Stimulated activated CD4-positive, alpha-beta T cell treated with anti-CD3 and anti-CD28 coated beads, Interleukin-15, amount 100 ng/mL, for 48 hours (primary cell): ENCODE measurements around the gene C22orf39.
"Not testable (repeated sequence)": the region's sequence is repeated elsewhere in the genome, so short reads cannot be mapped to it uniquely, and the experiment has no call there.

ENCODE experiments used
- DNase-seq, 2 donors: peaks; one replicate each; pipeline ENCODE4 v3.0.0-alpha.2; 2020; ENCODE audit warnings: low read depth in 2 of 2

Gene C22orf39

GRCh38 chr22:19453718-19454117 lies 6.2 kb upstream of the C22orf39 start:
- no peak for DNase-seq

- no peak for DNase-seq
Measured at GRCh38 chr22:19451570-19451969, 4.1 kb upstream of the C22orf39 start.

GRCh38 chr22:19450363-19451175 lies 3.1 kb upstream of the C22orf39 start:
- no peak for DNase-seq

DNA sequence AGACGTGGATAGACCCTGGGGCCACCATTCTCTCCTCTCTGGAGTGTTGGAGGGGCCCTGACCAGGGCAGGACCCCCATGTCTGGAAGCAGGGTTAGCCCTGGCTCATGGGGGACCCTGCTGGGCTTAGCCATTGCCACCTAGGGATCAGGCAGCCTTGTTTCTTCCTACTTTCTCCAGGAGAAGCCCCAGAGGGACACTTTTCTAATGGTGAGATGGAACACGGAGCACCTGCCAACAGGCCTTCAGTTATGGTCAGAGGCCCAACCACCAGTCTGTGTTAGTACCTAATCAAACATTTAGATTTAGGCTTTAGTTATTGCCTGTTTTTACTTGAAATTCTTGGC lies 1.9 kb upstream of the C22orf39 start:
- DNase-seq, result no peak

DNA sequence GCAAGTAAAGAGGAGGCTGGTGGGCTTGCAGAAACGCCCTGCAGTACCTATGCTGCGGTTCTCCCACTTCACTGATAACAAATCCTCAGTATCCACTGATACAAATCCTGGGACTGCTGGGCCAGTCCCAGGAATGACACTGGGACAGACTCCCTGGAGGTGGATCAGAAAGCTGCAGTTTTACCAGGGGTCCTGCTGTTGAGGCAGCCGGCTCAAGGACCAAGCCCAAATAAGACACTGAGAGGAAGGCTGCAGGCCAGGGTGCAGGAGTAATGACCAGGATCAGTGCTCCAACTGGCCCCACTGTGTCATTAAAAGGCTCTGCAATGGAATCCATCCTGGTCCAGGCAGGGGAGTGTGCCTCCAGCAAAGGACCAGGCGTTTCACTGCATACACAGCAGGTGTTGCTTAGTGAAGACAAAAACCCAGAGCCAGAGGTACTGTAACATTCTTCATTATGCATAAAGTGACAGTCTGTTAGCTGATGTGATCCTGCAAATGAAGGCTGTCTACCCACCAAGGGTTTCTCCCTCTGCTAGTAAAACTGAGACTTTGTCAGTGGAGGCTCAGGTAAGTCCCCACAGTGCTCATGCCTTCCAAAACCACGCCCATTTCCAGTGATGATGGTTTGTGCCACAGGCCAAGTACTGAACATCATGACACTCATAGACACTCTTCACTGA lies 1.4 kb upstream of the C22orf39 start:
- peak; percentile 55 to 65 for DNase-seq

- no peak for DNase-seq
Measured at GRCh38 chr22:19448076-19448607, 631 bp upstream of the C22orf39 start.

DNA sequence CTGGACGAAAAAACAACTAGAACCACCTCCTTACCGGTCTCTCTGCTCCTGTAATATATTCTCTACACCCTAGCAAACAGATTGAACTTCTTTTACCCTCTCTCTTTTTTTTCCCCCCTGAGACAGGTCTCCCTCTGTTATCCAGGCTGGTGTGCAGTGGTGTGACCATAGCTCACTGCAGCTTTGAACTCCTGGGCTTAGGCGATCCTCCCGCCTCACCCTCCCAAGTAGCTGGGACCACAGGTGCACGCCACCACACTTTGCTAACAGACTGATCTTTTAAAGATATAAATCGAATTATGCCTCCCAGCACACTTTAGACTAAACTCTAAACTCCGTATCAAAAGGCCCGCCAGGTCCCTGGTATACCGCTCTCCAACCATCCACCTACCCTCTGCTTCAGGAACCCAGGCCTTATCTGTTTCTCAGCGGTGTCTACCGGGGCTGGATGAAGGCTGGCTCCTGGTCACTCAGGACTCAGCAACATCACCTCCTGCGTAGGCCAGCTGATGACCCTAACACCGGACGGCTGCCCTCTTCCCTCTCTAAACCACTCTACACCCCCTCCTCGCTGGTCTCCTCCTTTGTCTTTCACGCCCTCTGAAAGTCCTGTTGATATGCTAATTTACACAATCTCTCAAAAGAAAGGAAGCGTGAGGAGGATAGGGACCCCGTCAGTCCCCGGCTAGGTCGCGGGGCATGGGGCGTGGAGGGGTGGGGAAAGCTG lies 745 bp downstream of the C22orf39 start:
- DNase-seq, result no peak

DNA sequence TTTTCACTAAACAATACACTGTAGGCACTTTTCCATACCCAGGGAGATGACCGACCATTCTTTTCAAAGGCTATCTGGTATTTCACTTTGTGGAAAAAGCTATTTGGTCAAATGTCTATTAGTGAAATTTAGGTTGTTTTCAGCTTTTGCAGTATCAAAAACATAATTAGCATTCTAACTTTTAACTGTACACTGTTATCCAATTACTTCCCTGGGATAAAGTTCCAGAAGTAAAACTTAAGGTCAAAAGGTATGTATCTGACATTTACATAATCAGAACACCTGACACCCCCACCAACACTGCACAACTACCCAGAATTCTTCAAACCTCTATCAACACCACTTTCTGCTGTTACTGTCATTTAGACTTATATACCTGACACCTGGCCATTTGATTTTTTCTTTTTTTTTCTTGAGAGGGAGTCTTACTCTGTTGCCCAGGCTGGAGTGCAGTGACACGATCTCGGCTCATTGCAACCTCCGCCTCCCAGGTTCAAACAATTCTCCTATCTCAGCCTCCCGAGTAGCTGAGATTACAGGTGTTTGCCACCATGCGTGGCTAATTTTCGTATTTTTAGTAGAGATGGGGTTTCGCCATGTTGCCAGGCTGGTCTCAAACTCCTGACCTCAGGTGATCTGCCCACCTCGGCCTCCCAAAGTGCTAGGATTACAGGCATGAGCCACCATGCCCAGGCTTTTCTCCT lies 2.1 kb downstream of the C22orf39 start:
- not testable (repeated sequence) for DNase-seq

DNA sequence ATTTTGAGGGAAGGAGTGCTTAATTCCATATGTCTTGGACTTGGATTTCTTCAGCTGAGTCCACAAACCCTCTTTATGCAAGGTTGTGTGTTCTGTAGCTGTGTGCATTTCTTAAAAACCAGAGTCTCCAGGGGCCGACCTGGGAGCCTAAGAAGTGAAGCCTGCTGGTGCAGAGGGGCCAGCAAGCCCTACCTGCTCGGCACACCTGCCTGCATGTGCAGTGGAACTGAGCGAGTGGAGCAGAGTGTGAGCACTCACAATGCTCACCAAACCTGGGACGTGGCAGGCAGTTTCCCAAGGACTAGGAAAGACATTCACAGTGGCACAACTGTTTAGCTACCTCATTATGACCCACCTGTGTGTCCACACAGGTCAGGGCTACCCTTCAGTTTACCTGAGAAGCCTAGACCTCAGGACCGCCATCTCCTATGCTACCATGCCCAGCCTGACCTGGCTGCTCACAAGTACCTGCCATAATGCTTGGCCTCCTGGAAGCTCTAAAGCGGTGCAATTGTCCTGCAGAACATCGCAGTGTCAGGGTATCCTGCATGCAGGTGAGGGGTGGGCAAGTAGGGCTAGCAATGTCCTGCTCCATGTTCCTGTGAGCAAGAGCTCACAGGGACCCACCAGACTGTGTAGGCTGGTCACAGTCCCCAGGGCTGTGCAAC lies 3.8 kb downstream of the C22orf39 start:
- no peak for DNase-seq

DNA sequence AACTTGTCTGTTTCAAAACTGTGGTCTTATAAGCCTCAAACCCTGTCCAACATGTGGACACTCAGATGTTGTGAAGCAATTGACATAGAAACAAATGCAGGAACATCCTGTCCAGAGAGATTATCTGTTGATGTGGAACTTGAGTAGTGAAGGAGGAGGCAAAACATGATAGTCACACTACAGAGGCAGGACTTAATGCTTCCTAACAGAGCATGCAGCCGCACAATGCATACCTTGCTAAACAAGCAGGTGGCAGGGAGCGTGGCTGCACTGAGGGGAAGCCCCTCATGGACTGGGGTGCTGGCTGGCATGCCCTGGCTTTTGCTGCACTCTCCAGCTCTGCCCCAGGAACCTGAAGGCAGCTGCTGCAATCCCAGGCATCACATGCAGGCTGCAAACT lies 5.3 kb downstream of the C22orf39 start:
- DNase-seq, result no peak

- DNase-seq, result no peak
Measured at GRCh38 chr22:19440411-19441195, 6.9 kb downstream of the C22orf39 start.

- DNase-seq, result no peak
Measured at GRCh38 chr22:19438298-19438697, 9.2 kb downstream of the C22orf39 start.

DNA sequence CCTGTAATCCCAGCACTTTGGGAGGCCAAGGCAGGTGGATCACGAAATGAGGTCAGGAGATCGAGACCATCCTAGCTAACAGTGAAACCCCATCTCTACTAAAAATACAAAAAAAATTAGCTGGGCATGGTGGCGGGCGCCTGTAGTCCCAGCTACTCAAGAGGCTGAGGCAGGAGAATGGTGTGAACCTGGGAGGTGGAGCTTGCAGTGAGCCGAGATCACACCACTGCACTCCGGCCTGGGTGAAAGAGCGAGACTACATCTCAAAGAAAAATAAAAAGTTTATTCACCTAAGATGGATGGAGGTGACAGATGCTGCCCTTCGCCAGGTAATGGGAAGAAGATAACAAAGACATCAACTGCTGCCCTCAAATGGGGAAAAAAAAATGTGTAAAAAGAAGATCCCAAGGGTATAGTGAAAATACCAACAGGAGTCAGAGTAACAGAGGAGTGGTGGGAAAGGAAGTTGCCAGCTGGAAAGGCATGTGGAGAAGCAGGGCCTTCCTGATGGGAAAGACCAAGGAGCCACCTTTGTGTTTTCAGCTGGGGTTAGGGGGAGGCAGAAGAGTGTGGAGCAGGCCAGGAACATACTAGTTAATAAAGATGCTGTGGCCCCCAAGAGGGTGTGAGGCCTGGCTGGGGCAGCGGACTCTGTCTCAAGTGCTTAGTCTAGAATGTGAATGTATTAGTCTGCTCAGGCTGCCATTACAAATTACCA lies 10.9 kb downstream of the C22orf39 start:
- DNase-seq, result not testable (repeated sequence)

GRCh38 chr22:19434829-19435580 lies 12.5 kb downstream of the C22orf39 start:
- DNase-seq, result no peak

DNA sequence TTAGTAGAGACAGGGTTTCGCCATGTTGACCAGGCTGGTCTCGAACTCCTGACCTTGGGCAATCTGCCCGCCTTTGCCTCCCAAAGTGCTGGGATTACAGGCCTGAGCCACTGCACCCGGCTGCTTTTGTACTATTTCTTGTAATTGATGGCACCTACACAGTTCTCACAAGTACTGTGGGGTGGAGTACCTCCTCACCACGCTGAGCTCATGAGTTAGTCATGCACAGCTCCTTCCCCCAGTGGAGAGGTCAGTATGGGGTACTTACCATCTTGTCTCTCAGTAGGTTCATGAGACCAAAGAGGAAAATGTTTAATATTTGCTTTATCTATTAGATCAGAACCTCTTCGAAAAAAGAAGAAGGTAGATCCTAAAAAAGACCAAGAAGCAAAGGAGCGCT lies 13.1 kb downstream of the C22orf39 start:
- no peak for DNase-seq

DNA sequence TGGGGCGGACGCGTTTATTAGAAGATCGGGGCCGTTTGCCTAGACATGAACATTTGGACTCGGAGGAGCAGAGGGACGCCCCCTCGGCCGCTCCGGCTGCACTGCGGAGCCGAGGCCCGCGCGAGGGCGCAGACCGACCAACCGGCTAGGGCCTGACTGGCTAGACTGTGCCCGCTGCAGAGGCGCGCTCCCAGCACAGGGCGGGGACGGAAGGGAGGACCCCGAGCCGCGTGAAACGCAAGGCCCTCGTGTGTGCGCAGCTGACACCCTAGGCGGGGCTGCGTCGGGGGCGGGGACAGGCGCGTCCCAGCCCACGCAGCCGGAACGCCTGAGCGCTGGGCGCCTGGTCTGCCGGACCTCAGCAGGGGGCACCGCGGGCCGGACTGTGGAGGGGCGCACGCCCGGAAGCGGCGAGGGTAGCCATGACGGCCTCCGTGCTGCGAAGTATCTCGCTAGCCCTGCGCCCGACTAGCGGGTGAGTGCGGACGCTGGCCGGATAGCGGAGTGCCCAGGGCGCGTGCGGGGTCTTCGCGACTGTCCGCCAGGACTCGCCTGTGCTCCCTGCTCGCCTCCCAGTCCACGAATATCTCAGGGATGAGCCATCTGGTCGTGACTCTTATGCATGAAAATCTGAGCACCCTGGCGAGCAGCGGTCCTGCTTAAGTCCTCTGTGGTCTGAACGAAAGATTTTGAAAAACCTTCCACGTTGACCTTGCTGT lies 15.2 kb downstream of the C22orf39 start, which contains the start of gene MRPL40:
Gene MRPL40, plus strand, starts transcription at position 413 of the 719 bp plus-strand sequence. Its CDS starts 10 bp downstream, at position 423.
- peak; percentile 86 to 89 for DNase-seq

GRCh38 chr22:19431649-19432132 lies 15.8 kb downstream of the C22orf39 start, which contains the start of gene HIRA:
Gene HIRA (minus strand): TSS chr22:19431733. CDS start chr22:19431476, 257 bp downstream.
- peak; percentile 74 to 78 for DNase-seq
